ENCODE measurements around the gene LSP1.
A peak's percentile ranks its signal among the peaks of the same experiment; 100 is the strongest.

The LSP1 gene

GRCh38 chr11:1938343-1939005 lies 85.6 kb downstream of the LSP1 start:
- no peak for DNase-seq (ENCODE audit: low read depth, low spot score)

GRCh38 chr11:1939006-1939625 lies 86.2 kb downstream of the LSP1 start:
- no peak for DNase-seq (ENCODE audit: low read depth, low spot score)

- DNase-seq (ENCODE audit: low read depth, low spot score) = peak; percentile 34
Observed at GRCh38 chr11:1939788-1940187, 86.9 kb downstream of the LSP1 start.

Data from astrocyte of the hippocampus (primary cell).